Peyer's patch (tissue), 4 donors: ENCODE measurements around the gene RNF126.

Experiments used
- POLR2A ChIP-seq, 2 donors: fragments of 450-650 bp; IDR thresholded peaks; one replicate each; pipeline ENCODE4 v1.5.1; 2017; ENCODE audit warnings: antibody characterized with exemption in 2 of 2, mild to moderate bottlenecking in 2 of 2, moderate library complexity in 2 of 2
- TF ChIP-seq, protein P1 (sequence below), 6 experiments: fragments of 450-650 bp in 4 of 6; fragments of 200-600 bp in 2 of 6; sonication (generic) in 1 of 6; IDR thresholded peaks; one replicate each; pipeline ENCODE4 v1.5.1; 2017 to 2019; ENCODE audit warnings: antibody characterized with exemption in 6 of 6, mild to moderate bottlenecking in 3 of 6, moderate library complexity in 1 of 6

GRCh38 chr19:690203-690602, 27.2 kb upstream of the RNF126 start:
- TF ChIP-seq, protein P1, sequence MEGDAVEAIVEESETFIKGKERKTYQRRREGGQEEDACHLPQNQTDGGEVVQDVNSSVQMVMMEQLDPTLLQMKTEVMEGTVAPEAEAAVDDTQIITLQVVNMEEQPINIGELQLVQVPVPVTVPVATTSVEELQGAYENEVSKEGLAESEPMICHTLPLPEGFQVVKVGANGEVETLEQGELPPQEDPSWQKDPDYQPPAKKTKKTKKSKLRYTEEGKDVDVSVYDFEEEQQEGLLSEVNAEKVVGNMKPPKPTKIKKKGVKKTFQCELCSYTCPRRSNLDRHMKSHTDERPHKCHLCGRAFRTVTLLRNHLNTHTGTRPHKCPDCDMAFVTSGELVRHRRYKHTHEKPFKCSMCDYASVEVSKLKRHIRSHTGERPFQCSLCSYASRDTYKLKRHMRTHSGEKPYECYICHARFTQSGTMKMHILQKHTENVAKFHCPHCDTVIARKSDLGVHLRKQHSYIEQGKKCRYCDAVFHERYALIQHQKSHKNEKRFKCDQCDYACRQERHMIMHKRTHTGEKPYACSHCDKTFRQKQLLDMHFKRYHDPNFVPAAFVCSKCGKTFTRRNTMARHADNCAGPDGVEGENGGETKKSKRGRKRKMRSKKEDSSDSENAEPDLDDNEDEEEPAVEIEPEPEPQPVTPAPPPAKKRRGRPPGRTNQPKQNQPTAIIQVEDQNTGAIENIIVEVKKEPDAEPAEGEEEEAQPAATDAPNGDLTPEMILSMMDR (IDR thresholded peaks at IDR 0.05), result no peak
- no peak for TF ChIP-seq POLR2A (IDR thresholded peaks at IDR 0.05)
